ENCODE results near the gene TES. TPM values are rescaled to one million over a fixed set of nuclear protein-coding genes. Genes with fewer than 3 reads are reported as not detected.

TES gene
- total and polyA plus RNA-seq, 2 of the 8 experiments (the other 6 are each of a cell fraction or from before 2014, with no cell fraction given), result 18.2 to 36.3 TPM

- H3K56ac ChIP-seq (replicated peaks; ENCODE audit: insufficient read length, low read depth, low read length), result no peak overlapping the region
- no peaks in the 10 kb centered on the region for H4K20me1 ChIP-seq (replicated peaks in 1 of 2; ENCODE audit: control insufficient read depth in 1 of 2, insufficient read depth in 2 of 2, low read length in 2 of 2)
- no peak overlapping the region for H2AFZ ChIP-seq (ENCODE audit: low read length)
- H4K91ac ChIP-seq (replicated peaks; ENCODE audit: insufficient read length, low read length), result no peak overlapping the region
- POLR2A ChIA-PET (ENCODE audit: partially characterized antibody), result interaction anchor here (1.3 kb wide), 1 partner anchor 8 kb away, joined by 4 read pairs; the partner anchor contains the start of gene TES
- 0% methylated on average over 1 of the region's 1 CpG; no CpG with 5 or more reads in 1 of the 2 experiments for WGBS, 2 experiments (ENCODE audit: extremely low coverage in 1 of 2, insufficient coverage in 1 of 2, insufficient read length in 1 of 2, insufficient replicate concordance in 2 of 2, low coverage in 1 of 2, low lambda C conversion rate in 2 of 2, missing lambda C conversion rate in 1 of 2)
- H3K4ac ChIP-seq (replicated peaks; ENCODE audit: insufficient read length, low read depth, low read length), result no peak overlapping the region
- FAIRE-seq (no peak), DNase-seq (ENCODE audit: low read depth in 1 of 2, low spot score in 2 of 2) (no peak)
- no peak overlapping the region for H3K18ac ChIP-seq (ENCODE audit: extremely low read depth, low read length)
- no peak overlapping the region for H2AK5ac ChIP-seq (ENCODE audit: low read depth, low read length)
- no peaks in the 10 kb centered on the region for H3K79me1 ChIP-seq (ENCODE audit: low read depth, low read length)
- H3K4me1 ChIP-seq (replicated peaks in 1 of 4; ENCODE audit: control insufficient read depth in 3 of 4, insufficient read depth in 4 of 4, low read length in 3 of 4), result no peaks in the 10 kb centered on the region
- H3K27ac ChIP-seq (ENCODE audit: low read depth, low read length), result no peak overlapping the region
- H2BK5ac ChIP-seq (ENCODE audit: low read depth, low read length), result no peak overlapping the region
- no peak overlapping the region for H4K5ac ChIP-seq (ENCODE audit: insufficient read length, low read depth, low read length)
- H3K9ac ChIP-seq (replicated peaks in 1 of 4; ENCODE audit: extremely low read depth in 1 of 4, low read depth in 3 of 4, low read length in 3 of 4), result no peak overlapping the region
- H3K23me2 ChIP-seq (ENCODE audit: low read depth, low read length), result no peaks in the 10 kb centered on the region
- CTCF ChIA-PET (ENCODE audit: partially characterized antibody), result interaction anchor here (1.0 to 1.7 kb wide), 2 partner anchors 17 to 52 kb away, joined by 3 to 8 read pairs; no protein-coding TSS in a partner anchor
- no peak overlapping the region for H2BK15ac ChIP-seq (ENCODE audit: low read length)
- no peaks in the 10 kb centered on the region; a peak in 1 of 8 replicates for H3K36me3 ChIP-seq (ENCODE audit: control insufficient read depth in 2 of 4, insufficient read depth in 4 of 4, low read length in 3 of 4)
- no peak overlapping the region for H2BK20ac ChIP-seq (ENCODE audit: low read length)
- H2BK120ac ChIP-seq (replicated peaks; ENCODE audit: low read depth, low read length), result no peak overlapping the region
- peaks cover 0 to 14% of the 10 kb centered on the region in 2 experiments; a peak in 2 of 4 replicates for H3K79me2 ChIP-seq (ENCODE audit: control insufficient read depth in 1 of 2, insufficient read depth in 2 of 2, low read length in 2 of 2)
- no peak overlapping the region for H4K8ac ChIP-seq (ENCODE audit: extremely low read depth, insufficient read depth, low read length)
- no peak overlapping the region for H3K23ac ChIP-seq (ENCODE audit: insufficient read length)
- no peak overlapping the region for H2BK12ac ChIP-seq (ENCODE audit: low read depth, low read length)
- H3K4me2 ChIP-seq (ENCODE audit: insufficient read depth in 1 of 2, low read depth in 2 of 2, low read length in 2 of 2), result no peak overlapping the region
- no peak overlapping the region for H3K14ac ChIP-seq (ENCODE audit: insufficient read length)
- H3K4me3 ChIP-seq (ENCODE audit: extremely low read depth in 1 of 4, insufficient read depth in 2 of 4, low read depth in 3 of 4, low read length in 4 of 4), result no peak overlapping the region
- TF ChIP-seq BACH1 (IDR thresholded peaks at IDR 0.05; ENCODE audit: low read length) (no peak), GTF2F1 (IDR thresholded peaks at IDR 0.05; ENCODE audit: borderline replicate concordance, low read depth, low read length) (no peak), TCF12 (IDR thresholded peaks at IDR 0.05; ENCODE audit: low read depth, low read length) (no peak), NRF1 (IDR thresholded peaks at IDR 0.05; ENCODE audit: low read depth, low read length) (no peak), HDAC2 (IDR thresholded peaks at IDR 0.05; ENCODE audit: borderline replicate concordance in 1 of 2, low read depth in 2 of 2, low read length in 2 of 2) (no peak), E2F6 (IDR thresholded peaks at IDR 0.05) (no peak)
- no peaks in the 10 kb centered on the region for H3K27me3 ChIP-seq (replicated peaks in 1 of 4; ENCODE audit: control insufficient read depth in 3 of 4, extremely low read depth in 1 of 4, insufficient read depth in 3 of 4, low read length in 3 of 4)
- no peaks in the 10 kb centered on the region for H3K9me3 ChIP-seq (ENCODE audit: insufficient read depth in 2 of 2, low read depth in 1 of 2, low read length in 1 of 2)
Observed at GRCh38 chr7:116218747-116219146, 8.4 kb downstream of the TES start.
